H9 (cell line): ENCODE measurements around the gene ARHGAP8. TPM values are rescaled to one million over a fixed set of nuclear protein-coding genes. Genes with fewer than 3 reads are reported as not detected.
"Not testable (repeated sequence)": the region's sequence is repeated elsewhere in the genome, so short reads cannot be mapped to it uniquely, and the experiment has no call there.

Source experiments
- DNase-seq: peaks from one replicate; pipeline ENCODE4 v3.0.0-alpha.2; 2017
- H2AFZ ChIP-seq: one replicate; pipeline ENCODE4 v1.6.1; 2013; ENCODE audit warnings: mild to moderate bottlenecking, low read length, control low read depth, moderate library complexity
- H2AK5ac ChIP-seq: 2 replicates; pipeline ENCODE4 v1.6.1; 2013; ENCODE audit warnings: low read length, control low read depth, mixed read lengths; ENCODE audit not compliant: insufficient read length
- H2BK120ac ChIP-seq: one replicate; pipeline ENCODE4 v1.6.1; 2013; ENCODE audit warnings: low read depth, mild to moderate bottlenecking, low read length, control low read depth, inconsistent platforms; ENCODE audit not compliant: poor library complexity, severe bottlenecking
- H2BK12ac ChIP-seq: 2 replicates; pipeline ENCODE4 v1.6.1; 2013; ENCODE audit warnings: low read length, control low read depth, mixed read lengths, low read depth; ENCODE audit not compliant: insufficient read length
- H2BK15ac ChIP-seq: 2 replicates; pipeline ENCODE4 v1.6.1; 2013; ENCODE audit warnings: low read depth, low read length, control low read depth
- H2BK20ac ChIP-seq: one replicate; pipeline ENCODE4 v1.6.1; 2013; ENCODE audit warnings: low read depth, mild to moderate bottlenecking, low read length, control low read depth, inconsistent platforms; ENCODE audit not compliant: poor library complexity, severe bottlenecking
- H2BK5ac ChIP-seq: 2 replicates; pipeline ENCODE4 v1.6.1; 2013; ENCODE audit warnings: low read length, control low read depth, mixed read lengths; ENCODE audit not compliant: insufficient read length
- H3K14ac ChIP-seq: 2 replicates; pipeline ENCODE4 v1.6.1; 2013; ENCODE audit warnings: low read length, control low read depth; ENCODE audit not compliant: insufficient read depth
- H3K18ac ChIP-seq: 2 replicates; pipeline ENCODE4 v1.6.1; 2013; ENCODE audit warnings: low read depth, mild to moderate bottlenecking, mixed read lengths, low read length, control low read depth; ENCODE audit not compliant: insufficient read length
- H3K23ac ChIP-seq: 2 replicates; pipeline ENCODE4 v1.6.1; 2013; ENCODE audit warnings: low read length, control low read depth, mixed read lengths, low read depth; ENCODE audit not compliant: insufficient read length
- H3K23me2 ChIP-seq: 2 replicates; pipeline ENCODE4 v1.6.1; 2013; ENCODE audit warnings: low read depth, mild to moderate bottlenecking, mixed read lengths, low read length, control low read depth; ENCODE audit not compliant: insufficient read length, poor library complexity, severe bottlenecking
- H3K27ac ChIP-seq: 2 replicates; pipeline ENCODE4 v1.5.1; 2013; ENCODE audit warnings: low read length, control low read depth, mixed read lengths, low read depth; ENCODE audit not compliant: insufficient read length
- H3K27me3 ChIP-seq: 2 replicates; pipeline ENCODE4 v1.6.1; 2013; ENCODE audit warnings: low read length, control low read depth, inconsistent platforms; ENCODE audit not compliant: insufficient read depth
- H3K4ac ChIP-seq: 2 replicates; pipeline ENCODE4 v1.6.1; 2013; ENCODE audit warnings: low read depth, mild to moderate bottlenecking, control low read depth, inconsistent platforms, low read length, moderate library complexity
- H3K4me1 ChIP-seq: 2 replicates; pipeline ENCODE4 v1.6.1; 2013; ENCODE audit warnings: low read length, control low read depth, inconsistent platforms; ENCODE audit not compliant: insufficient read depth
- H3K4me2 ChIP-seq: 2 replicates; pipeline ENCODE4 v1.6.1; 2013; ENCODE audit warnings: low read length, control low read depth, mixed read lengths; ENCODE audit not compliant: insufficient read length, insufficient read depth
- H3K56ac ChIP-seq: 2 replicates; pipeline ENCODE4 v1.6.1; 2013; ENCODE audit warnings: low read depth, mild to moderate bottlenecking, mixed read lengths, low read length, control low read depth; ENCODE audit not compliant: insufficient read length
- H3K79me1 ChIP-seq: 2 replicates; pipeline ENCODE4 v1.6.1; 2013; ENCODE audit warnings: low read depth, mild to moderate bottlenecking, moderate library complexity, low read length, control low read depth, inconsistent platforms; ENCODE audit not compliant: insufficient read depth, poor library complexity, severe bottlenecking
- H3K79me2 ChIP-seq: 2 replicates; pipeline ENCODE4 v1.6.1; 2013; ENCODE audit warnings: low read length, control low read depth, inconsistent platforms; ENCODE audit not compliant: insufficient read depth
- H3K9ac ChIP-seq: 2 replicates; pipeline ENCODE4 v1.6.1; 2013; ENCODE audit warnings: low read length, control low read depth, mixed read lengths; ENCODE audit not compliant: insufficient read length; ENCODE audit errors: extremely low read depth
- H3K9me3 ChIP-seq: one replicate; pipeline ENCODE4 v1.6.1; 2013; ENCODE audit warnings: low read depth, low read length, inconsistent platforms; ENCODE audit not compliant: control insufficient read depth
- H3T11ph ChIP-seq: one replicate; pipeline ENCODE4 v1.6.1; 2013; ENCODE audit warnings: mild to moderate bottlenecking, low read length, control low read depth, inconsistent platforms
- H4K20me1 ChIP-seq: one replicate; pipeline ENCODE4 v1.6.1; 2013; ENCODE audit not compliant: control insufficient read depth, insufficient read length, insufficient read depth
- H4K5ac ChIP-seq: 2 replicates; pipeline ENCODE4 v1.6.1; 2013; ENCODE audit warnings: low read depth, mild to moderate bottlenecking, mixed read lengths, low read length, control low read depth; ENCODE audit not compliant: insufficient read length
- H4K8ac ChIP-seq: replicated peaks from 2 replicates; pipeline ENCODE4 v1.6.1; 2013; ENCODE audit warnings: low read length, control low read depth, mixed read lengths, low read depth; ENCODE audit not compliant: insufficient read length
- H4K91ac ChIP-seq: 2 replicates; pipeline ENCODE4 v1.6.1; 2013; ENCODE audit warnings: low read depth, mild to moderate bottlenecking, moderate library complexity, mixed read lengths, low read length, control low read depth; ENCODE audit not compliant: insufficient read length
- H3K27ac Mint-ChIP-seq, 3 experiments: 2 replicates in 2 of 3; 3 replicates in 1 of 3; pipeline ENCODE4 v1.8.0; 2020 to 2021; ENCODE audit warnings: mixed read lengths in 3 of 3, mild to moderate bottlenecking in 1 of 3, moderate library complexity in 1 of 3
- H3K27me3 Mint-ChIP-seq: 2 replicates; pipeline ENCODE4 v1.8.0; 2021; ENCODE audit warnings: low read depth, mild to moderate bottlenecking, moderate library complexity, mixed read lengths
- H3K36me3 Mint-ChIP-seq, 3 experiments: 2 replicates in 2 of 3; 3 replicates in 1 of 3; pipeline ENCODE4 v1.8.0; 2020 to 2021; ENCODE audit warnings: low read depth in 3 of 3, mixed read lengths in 3 of 3; ENCODE audit not compliant: insufficient read depth in 1 of 3
- H3K4me1 Mint-ChIP-seq, 2 experiments: 2 replicates each; pipeline ENCODE4 v1.8.0; 2020; ENCODE audit warnings: mixed read lengths in 2 of 2
- H3K4me3 Mint-ChIP-seq, 2 experiments: 2 replicates in 1 of 2; 3 replicates in 1 of 2; pipeline ENCODE4 v1.8.0; 2020 to 2021; ENCODE audit warnings: mild to moderate bottlenecking in 2 of 2, mixed read lengths in 2 of 2, moderate library complexity in 1 of 2
- H3K9me3 Mint-ChIP-seq, 2 experiments: 2 replicates in 1 of 2; 3 replicates in 1 of 2; pipeline ENCODE4 v1.8.0; 2020; ENCODE audit warnings: mild to moderate bottlenecking in 2 of 2, mixed read lengths in 2 of 2, moderate library complexity in 1 of 2
- CTCF ChIP-seq: fragments of 200-600 bp; sonication (generic); conservative IDR thresholded peaks from 3 replicates; pipeline ENCODE4 v1.8.0; 2021; ENCODE audit warnings: antibody characterized with exemption, mild to moderate bottlenecking
- WGBS: extraction: QIAGEN DNeasy Blood & Tissue Kit; methylation state at CpG from one replicate; pipeline ENCODE4 v1.1.7; 2013; ENCODE audit warnings: missing lambda C conversion rate, low lambda C conversion rate, mixed read lengths; ENCODE audit not compliant: insufficient read length; ENCODE audit errors: extremely low coverage; 5-methylcytosine and 5-hydroxymethylcytosine counted together
- total RNA-seq: library from RNA; stranded (reverse); gene quantifications from 2 replicates; pipeline ENCODE4 v1.2.1, GENCODE V29; 2021

ARHGAP8 gene
- total RNA-seq, 1 experiment from 2014 or later = 35.4 TPM

- Mint-ChIP-seq H3K36me3 (peaks cover 51 to 61% (median 51%) of the 10 kb centered on the region in 3 experiments), H3K4me3 (no peak overlapping the region), H3K27ac (no peak overlapping the region), H3K4me1 (peaks cover 0 to 3% of the 10 kb centered on the region in 2 experiments; a peak in 1 of 4 replicates), H3K27me3 (no peaks in the 10 kb centered on the region; the same call in 1 of the 2 replicates), H3K9me3 (peaks cover 23 to 24% of the 10 kb centered on the region in 2 experiments)
- H4K20me1 ChIP-seq = no peaks in the 10 kb centered on the region
- H3K4ac ChIP-seq = no peak overlapping the region
- H3K27ac ChIP-seq = no peak overlapping the region
- no peak overlapping the region for H4K5ac ChIP-seq
- no peak overlapping the region for H4K8ac ChIP-seq
- no peak for DNase-seq
- no peak for TF ChIP-seq CTCF
- no peak overlapping the region for H3T11ph ChIP-seq
- H3K79me1 ChIP-seq = no peaks in the 10 kb centered on the region
- H4K91ac ChIP-seq = no peak overlapping the region
- no peak overlapping the region for H3K14ac ChIP-seq
- H3K23ac ChIP-seq = no peak overlapping the region
- H2AK5ac ChIP-seq = no peak overlapping the region
- peaks cover 11% of the 10 kb centered on the region for H3K9me3 ChIP-seq
- H2BK120ac ChIP-seq = no peak overlapping the region
- H3K23me2 ChIP-seq = no peaks in the 10 kb centered on the region
- no peak overlapping the region for H2BK12ac ChIP-seq
- no peaks in the 10 kb centered on the region for H3K4me1 ChIP-seq
- H2AFZ ChIP-seq = no peak overlapping the region
- no peak overlapping the region for H3K56ac ChIP-seq
- H3K4me2 ChIP-seq = no peak overlapping the region
- H3K79me2 ChIP-seq = no peaks in the 10 kb centered on the region
- H2BK20ac ChIP-seq = no peak overlapping the region
- H3K18ac ChIP-seq = no peak overlapping the region
- H2BK15ac ChIP-seq = no peak overlapping the region
- no peaks in the 10 kb centered on the region for H3K27me3 ChIP-seq
- H2BK5ac ChIP-seq = no peak overlapping the region
- H3K9ac ChIP-seq = no peak overlapping the region
- WGBS = no CpG with 5 or more reads among the region's 2 CpGs
These were observed 148.9 kb downstream of the ARHGAP8 start for GRCh38 chr22:44901301-44901700.

GRCh38 chr22:44903164-44903563 is 150.8 kb downstream of the ARHGAP8 start:
- H3K79me1 ChIP-seq, H3K23me2 ChIP-seq, H3K4me3 Mint-ChIP-seq, H4K91ac ChIP-seq, H3K4me1 Mint-ChIP-seq, DNase-seq, H3K18ac ChIP-seq, H2BK12ac ChIP-seq, H2BK5ac ChIP-seq, H2BK20ac ChIP-seq, H4K20me1 ChIP-seq, H3K79me2 ChIP-seq, H2AK5ac ChIP-seq, H2AFZ ChIP-seq, H3K27ac Mint-ChIP-seq, H3K14ac ChIP-seq, H3K4me1 ChIP-seq, H3K27me3 Mint-ChIP-seq, H2BK15ac ChIP-seq, H3K27ac ChIP-seq, H3T11ph ChIP-seq, H3K27me3 ChIP-seq, H3K56ac ChIP-seq, H3K23ac ChIP-seq, H2BK120ac ChIP-seq, H4K8ac ChIP-seq, H3K4me2 ChIP-seq, H3K9ac ChIP-seq, H3K4ac ChIP-seq, H4K5ac ChIP-seq: not testable (repeated sequence)
- WGBS = no CpG with 5 or more reads among the region's 2 CpGs
- Mint-ChIP-seq H3K9me3 (peaks cover 23 to 24% of the 10 kb centered on the region in 2 experiments), H3K36me3 (peaks cover 60 to 76% (median 65%) of the 10 kb centered on the region in 3 experiments)
- H3K9me3 ChIP-seq = peaks cover 11% of the 10 kb centered on the region
